PFSK-1 (cell line): Measurements from ENCODE around the gene ACP6.

Experiments used
- FOXP2 ChIP-seq: optimal IDR thresholded peaks from 2 replicates; pipeline ENCODE3; 2011; ENCODE audit warnings: borderline replicate concordance, control low read depth, inconsistent platforms; ENCODE audit not compliant: insufficient read depth; ENCODE audit errors: extremely low read length, extremely low read depth
- POLR2AphosphoS5 ChIP-seq: IDR thresholded peaks from 2 replicates; pipeline ENCODE4 v1.6.1; 2012; ENCODE audit warnings: low read depth, mild to moderate bottlenecking, control low read depth, low read length, moderate library complexity
- SIN3A ChIP-seq: IDR thresholded peaks from 2 replicates; pipeline ENCODE4 v1.6.1; 2012; ENCODE audit warnings: mild to moderate bottlenecking, low read length, moderate library complexity, borderline replicate concordance; ENCODE audit not compliant: insufficient read depth
- TAF1 ChIP-seq: IDR thresholded peaks from 2 replicates; pipeline ENCODE4 v1.6.1; 2012; ENCODE audit warnings: low read length, control low read depth, borderline replicate concordance; ENCODE audit not compliant: insufficient read depth
- TF ChIP-seq, protein P1 (sequence below), 2 experiments: IDR thresholded peaks; 2 replicates each; pipeline versions ENCODE4 v1.6.1 to v1.8.0; 2011 to 2012; ENCODE audit warnings: low read depth in 2 of 2, low read length in 2 of 2, control low read depth in 1 of 2, inconsistent platforms in 1 of 2, mild to moderate bottlenecking in 1 of 2, moderate library complexity in 1 of 2; ENCODE audit not compliant: insufficient read depth in 1 of 2

DNA sequence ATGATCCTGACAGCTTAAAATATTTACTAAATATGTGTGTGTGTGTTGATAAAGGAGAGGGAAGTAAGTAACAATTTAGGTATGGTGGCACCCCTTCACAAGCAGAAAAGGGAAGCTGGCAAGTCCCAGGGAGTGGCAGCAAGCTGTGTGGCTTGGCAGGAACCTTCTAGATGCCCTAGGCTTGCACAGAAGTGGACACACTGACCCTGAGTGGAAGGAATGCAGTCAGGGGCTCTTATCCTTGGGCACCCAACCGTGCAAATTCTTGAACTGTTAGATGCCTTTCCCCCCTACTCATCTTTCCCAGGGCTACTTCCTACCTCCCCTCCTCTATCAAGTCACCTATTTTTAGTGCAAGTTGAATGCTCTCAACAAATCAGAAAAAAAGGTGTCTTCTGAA is 18.9 kb downstream of the ACP6 start:
- TF ChIP-seq SIN3A (no peak), TAF1 (no peak), FOXP2 (no peak), POLR2AphosphoS5 (no peak)
- TF ChIP-seq, protein P1, sequence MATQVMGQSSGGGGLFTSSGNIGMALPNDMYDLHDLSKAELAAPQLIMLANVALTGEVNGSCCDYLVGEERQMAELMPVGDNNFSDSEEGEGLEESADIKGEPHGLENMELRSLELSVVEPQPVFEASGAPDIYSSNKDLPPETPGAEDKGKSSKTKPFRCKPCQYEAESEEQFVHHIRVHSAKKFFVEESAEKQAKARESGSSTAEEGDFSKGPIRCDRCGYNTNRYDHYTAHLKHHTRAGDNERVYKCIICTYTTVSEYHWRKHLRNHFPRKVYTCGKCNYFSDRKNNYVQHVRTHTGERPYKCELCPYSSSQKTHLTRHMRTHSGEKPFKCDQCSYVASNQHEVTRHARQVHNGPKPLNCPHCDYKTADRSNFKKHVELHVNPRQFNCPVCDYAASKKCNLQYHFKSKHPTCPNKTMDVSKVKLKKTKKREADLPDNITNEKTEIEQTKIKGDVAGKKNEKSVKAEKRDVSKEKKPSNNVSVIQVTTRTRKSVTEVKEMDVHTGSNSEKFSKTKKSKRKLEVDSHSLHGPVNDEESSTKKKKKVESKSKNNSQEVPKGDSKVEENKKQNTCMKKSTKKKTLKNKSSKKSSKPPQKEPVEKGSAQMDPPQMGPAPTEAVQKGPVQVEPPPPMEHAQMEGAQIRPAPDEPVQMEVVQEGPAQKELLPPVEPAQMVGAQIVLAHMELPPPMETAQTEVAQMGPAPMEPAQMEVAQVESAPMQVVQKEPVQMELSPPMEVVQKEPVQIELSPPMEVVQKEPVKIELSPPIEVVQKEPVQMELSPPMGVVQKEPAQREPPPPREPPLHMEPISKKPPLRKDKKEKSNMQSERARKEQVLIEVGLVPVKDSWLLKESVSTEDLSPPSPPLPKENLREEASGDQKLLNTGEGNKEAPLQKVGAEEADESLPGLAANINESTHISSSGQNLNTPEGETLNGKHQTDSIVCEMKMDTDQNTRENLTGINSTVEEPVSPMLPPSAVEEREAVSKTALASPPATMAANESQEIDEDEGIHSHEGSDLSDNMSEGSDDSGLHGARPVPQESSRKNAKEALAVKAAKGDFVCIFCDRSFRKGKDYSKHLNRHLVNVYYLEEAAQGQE (IDR thresholded peaks at IDR 0.05; ENCODE audit: insufficient read depth in 1 of 2, low read depth in 2 of 2, low read length in 2 of 2) = no peak
